NCI-H82 treated with DMSO at 0.1 percent for 48 hours (cell line): ENCODE results near the gene SRCIN1.
"Not testable (repeated sequence)": the region's sequence is repeated elsewhere in the genome, so short reads cannot be mapped to it uniquely, and the experiment has no call there.

ENCODE experiments used
- DNase-seq: peaks from one replicate; lab custom pipeline; 2025; ENCODE audit not compliant: unreplicated experiment; lab: John Stamatoyannopoulos, UW

Gene SRCIN1

GRCh38 chr17:38512473-38513058 is 93.2 kb downstream of the SRCIN1 start:
- no peak for DNase-seq

- DNase-seq: no peak
Observed at GRCh38 chr17:38511150-38512108, 94.3 kb downstream of the SRCIN1 start.

- no peak for DNase-seq
Observed at GRCh38 chr17:38510421-38511149, 95.2 kb downstream of the SRCIN1 start.

GRCh38 chr17:38509772-38510420 is 95.9 kb downstream of the SRCIN1 start:
- no peak for DNase-seq

GRCh38 chr17:38508954-38509771 is 96.6 kb downstream of the SRCIN1 start:
- no peak for DNase-seq

- DNase-seq: no peak
Observed at GRCh38 chr17:38508570-38508950, 97.2 kb downstream of the SRCIN1 start.

GRCh38 chr17:38507921-38508569 is 97.7 kb downstream of the SRCIN1 start:
- no peak for DNase-seq

- DNase-seq: no peak
Observed at GRCh38 chr17:38507436-38507835, 98.3 kb downstream of the SRCIN1 start.

- DNase-seq: no peak
Observed at GRCh38 chr17:38504216-38504615, 101.5 kb downstream of the SRCIN1 start.

GRCh38 chr17:38503286-38503913 is 102.4 kb downstream of the SRCIN1 start:
- DNase-seq: not testable (repeated sequence)

- not testable (repeated sequence) for DNase-seq
Observed at GRCh38 chr17:38501718-38502117, 104.0 kb downstream of the SRCIN1 start.

- DNase-seq: not testable (repeated sequence)
Observed at GRCh38 chr17:38499230-38499629, 106.5 kb downstream of the SRCIN1 start.

- DNase-seq: no peak
Observed at GRCh38 chr17:38498353-38498752, 107.4 kb downstream of the SRCIN1 start.

GRCh38 chr17:38497656-38498055 is 108.1 kb downstream of the SRCIN1 start:
- DNase-seq: not testable (repeated sequence)

- not testable (repeated sequence) for DNase-seq
Observed at GRCh38 chr17:38494152-38494551, 111.6 kb downstream of the SRCIN1 start.

- DNase-seq: peak; percentile 73
Observed at GRCh38 chr17:38492067-38493040, 113.4 kb downstream of the SRCIN1 start.

GRCh38 chr17:38491346-38492066 is 114.2 kb downstream of the SRCIN1 start:
- DNase-seq: not testable (repeated sequence)
